A549 (cell line): Measurements from ENCODE around the gene HMCN1. TPM values are rescaled to one million over a fixed set of nuclear protein-coding genes. Genes with fewer than 3 reads are reported as not detected.

Experiments used
- ATAC-seq, 2 experiments: fragments of 200-7000 bp in 1 of 2; fragments of >200 bp in 1 of 2; cut with Nextera tagmentation in 1 of 2; cut with Tn5 transposase in 1 of 2; 3 replicates each; pipeline versions ENCODE4 v1.8.0 to v1.9.1; 2018 to 2020; ENCODE audit warnings: mild to moderate bottlenecking in 1 of 2, moderate library complexity in 1 of 2
- CTCF ChIA-PET: fragments of 300-600 bp; sonication (Branson Sonifier 250); formaldehyde crosslinking; extraction: SDS; loops from one replicate; lab custom pipeline; 2021; ENCODE audit warnings: antibody characterized with exemption, inconsistent platforms; lab: Yijun Ruan, JAX
- POLR2A ChIA-PET: fragments of 350-600 bp; formaldehyde crosslinking; extraction: SDS; loops from one replicate; lab custom pipeline; 2021; ENCODE audit warnings: antibody characterized with exemption, inconsistent platforms; lab: Yijun Ruan, JAX
- DNase-seq, 2 experiments: peaks; one replicate each; pipeline versions ENCODE4 v3.0.0 to v3.0.0-alpha.2; 2011 to 2016; ENCODE audit warnings: low read depth in 1 of 2, low spot score in 1 of 2
- FAIRE-seq: peaks from 2 replicates; lab custom pipeline; 2011; peaks lifted over from hg19 to GRCh38; lab: Jason Lieb, UNC
- H3K27ac ChIP-seq, 2 experiments: fragments of >200 bp; sonication (Bioruptor Twin); formaldehyde crosslinking; 3 replicates each; pipeline ENCODE4 v1.5.1; 2016 to 2017
- H3K4me1 ChIP-seq: fragments of >200 bp; sonication (Bioruptor Twin); formaldehyde crosslinking; 3 replicates; pipeline ENCODE4 v1.6.1; 2016
- H3K4me2 ChIP-seq: fragments of >200 bp; sonication (Bioruptor Twin); formaldehyde crosslinking; 3 replicates; pipeline ENCODE4 v1.6.1; 2016
- H3K4me3 ChIP-seq: fragments of >200 bp; sonication (Bioruptor Twin); formaldehyde crosslinking; 3 replicates; pipeline ENCODE4 v1.5.1; 2016
- H3K9me3 ChIP-seq: fragments of >200 bp; sonication (Bioruptor Twin); formaldehyde crosslinking; 3 replicates; pipeline ENCODE4 v1.6.1; 2016
- ATOH8 ChIP-seq: fragments of 250-450 bp; sonication (Bioruptor Pico); IDR thresholded peaks from 2 replicates; pipeline ENCODE4 v1.5.0; 2020; ENCODE audit warnings: low read depth, mild to moderate bottlenecking, moderate library complexity
- BCL3 ChIP-seq: fragments of >200 bp; sonication (Bioruptor Twin); formaldehyde crosslinking; IDR thresholded peaks from 3 replicates; pipeline ENCODE4 v1.6.1; 2016
- CTCF ChIP-seq: fragments of >200 bp; sonication (Bioruptor Twin); formaldehyde crosslinking; IDR thresholded peaks from 3 replicates; pipeline ENCODE4 v1.5.1; 2016
- E2F6 ChIP-seq: IDR thresholded peaks from 2 replicates; pipeline ENCODE4 v1.6.1; 2012; ENCODE audit warnings: low read depth, borderline replicate concordance
- EHF ChIP-seq: fragments of 250-450 bp; sonication (Bioruptor Pico); IDR thresholded peaks from 2 replicates; pipeline ENCODE4 v1.5.0; 2020; ENCODE audit warnings: mild to moderate bottlenecking
- EP300 ChIP-seq, 2 experiments: fragments of >200 bp; sonication (Bioruptor Twin); formaldehyde crosslinking; IDR thresholded peaks; 2 replicates in 1 of 2; 3 replicates in 1 of 2; pipeline ENCODE4 v1.6.1; 2016 to 2017
- GATA3 ChIP-seq: IDR thresholded peaks from 2 replicates; pipeline ENCODE4 v1.6.1; 2012; ENCODE audit warnings: borderline replicate concordance
- HES2 ChIP-seq: fragments of >200 bp; sonication (Bioruptor Twin); formaldehyde crosslinking; IDR thresholded peaks from 2 replicates; pipeline ENCODE4 v1.6.1; 2016
- HMGXB4 ChIP-seq: fragments of 250-450 bp; sonication (Bioruptor Pico); IDR thresholded peaks from 2 replicates; pipeline ENCODE4 v1.5.0; 2021; ENCODE audit warnings: mild to moderate bottlenecking, moderate library complexity, borderline replicate concordance
- JUN ChIP-seq, 2 experiments: fragments of >200 bp; sonication (Bioruptor Twin); formaldehyde crosslinking; IDR thresholded peaks; 2 replicates in 1 of 2; 3 replicates in 1 of 2; pipeline ENCODE4 v1.6.1; 2016 to 2017
- KDM1A ChIP-seq: fragments of 200-600 bp; sonication (generic); IDR thresholded peaks from 2 replicates; pipeline ENCODE4 v1.6.1; 2016; ENCODE audit warnings: low read depth, mild to moderate bottlenecking
- KDM5A ChIP-seq: fragments of 200-600 bp; sonication (generic); IDR thresholded peaks from 2 replicates; pipeline ENCODE4 v1.6.1; 2016; ENCODE audit warnings: antibody characterized with exemption, mild to moderate bottlenecking
- NPAS2 ChIP-seq: fragments of 250-450 bp; sonication (Bioruptor Pico); IDR thresholded peaks from 2 replicates; pipeline ENCODE4 v1.8.0; 2022; ENCODE audit warnings: mild to moderate bottlenecking, moderate library complexity, borderline replicate concordance
- PBX3 ChIP-seq: IDR thresholded peaks from 2 replicates; pipeline ENCODE4 v1.6.1; 2012
- PHF8 ChIP-seq: fragments of 200-600 bp; sonication (generic); IDR thresholded peaks from 2 replicates; pipeline ENCODE4 v1.6.1; 2016; ENCODE audit warnings: low read depth, mild to moderate bottlenecking, antibody characterized with exemption, moderate library complexity, borderline replicate concordance
- POLR2A ChIP-seq: IDR thresholded peaks from 2 replicates; pipeline ENCODE4 v1.6.1; 2012; ENCODE audit warnings: mild to moderate bottlenecking, low read length
- RAD21 ChIP-seq, 2 experiments: fragments of >200 bp in 1 of 2; sonication (Bioruptor Twin) in 1 of 2; formaldehyde crosslinking in 1 of 2; IDR thresholded peaks in 1 of 2; conservative IDR thresholded peaks in 1 of 2; 2 replicates in 1 of 2; 3 replicates in 1 of 2; pipeline ENCODE4 v1.6.1; 2012 to 2018; ENCODE audit warnings: inconsistent platforms in 1 of 2
- RCOR1 ChIP-seq: fragments of 150-350 bp; IDR thresholded peaks from 2 replicates; pipeline ENCODE4 v1.6.1; 2014; ENCODE audit warnings: antibody characterized with exemption, low read length, low read depth
- RFX5 ChIP-seq: fragments of 450-650 bp; IDR thresholded peaks from 2 replicates; pipeline ENCODE4 v1.7.1; 2014; ENCODE audit warnings: antibody characterized with exemption, mild to moderate bottlenecking, moderate library complexity
- RNF2 ChIP-seq: fragments of 200-600 bp; sonication (generic); IDR thresholded peaks from 2 replicates; pipeline ENCODE4 v1.6.1; 2016; ENCODE audit warnings: low read depth, mild to moderate bottlenecking, antibody characterized with exemption, moderate library complexity, borderline replicate concordance
- TP53 ChIP-seq: fragments of 250-450 bp; sonication (Bioruptor Pico); IDR thresholded peaks from 2 replicates; pipeline ENCODE4 v1.5.0; 2021; ENCODE audit warnings: mild to moderate bottlenecking, moderate library complexity
- ZFP36 ChIP-seq: fragments of 450-650 bp; IDR thresholded peaks from 2 replicates; pipeline ENCODE4 v1.6.1; 2014; ENCODE audit warnings: borderline replicate concordance; ENCODE audit not compliant: partially characterized antibody
- ZNF302 ChIP-seq: fragments of 250-450 bp; sonication (Bioruptor Pico); IDR thresholded peaks from 2 replicates; pipeline ENCODE4 v1.9.0; 2021; ENCODE audit warnings: inconsistent platforms, mild to moderate bottlenecking, moderate library complexity
- WGBS: methylation state at CpG from one replicate; pipeline ENCODE4 v1.1.6; 2017; ENCODE audit errors: missing lambda C conversion rate; 5-methylcytosine and 5-hydroxymethylcytosine counted together
- polyA plus RNA-seq, 4 experiments: library from polyadenylated mRNA; depleted of rRNA in 3 of 4; stranded (reverse); fragments of >200 nt; fragmentation: RNase III in 1 of 4; extraction: RNeasy Plus Mini Kit Qiagen cat#74134 plus additional on column Dnase treatment in 1 of 4; gene quantifications; 2 replicates in 3 of 4; 3 replicates in 1 of 4; pipeline ENCODE4 v1.2.3, GENCODE V29; 2011 to 2017

HMCN1 gene
- polyA plus RNA-seq, 2 of the 4 experiments (the other 2 are of a cell fraction) = 0.03 to 0.06 TPM

- no peak for TF ChIP-seq HMGXB4
- no peak for TF ChIP-seq TP53
- TF ChIP-seq POLR2A = no peak
- no peak for TF ChIP-seq RAD21 (conservative IDR thresholded peaks at IDR 0.05 in 1 of 2, IDR thresholded peaks at IDR 0.05 in 1 of 2)
- no peak for TF ChIP-seq EHF (CRISPR knock-in tag)
- no peak for TF ChIP-seq NPAS2 (CRISPR knock-in tag)
- no peak for TF ChIP-seq KDM1A
- TF ChIP-seq CTCF = no peak
- no peak for TF ChIP-seq E2F6
- TF ChIP-seq RFX5 = no peak
- no peak for TF ChIP-seq RCOR1
- TF ChIP-seq RNF2 = no peak
Measured at GRCh38 chr1:185838111-185838510, 103.9 kb downstream of the HMCN1 start (continued).

- no peak for ATAC-seq
- POLR2A ChIA-PET = no interaction called here
Measured at GRCh38 chr1:185840880-185841279, 106.7 kb downstream of the HMCN1 start.

GRCh38 chr1:185843297-185843869 lies 109.2 kb downstream of the HMCN1 start:
- POLR2A ChIA-PET = no interaction called here
- ATAC-seq (no peak), FAIRE-seq (no peak), DNase-seq (no peak)
- Histone ChIP-seq H3K4me1 (no peaks in the 10 kb centered on the region), H3K4me2 (no peak overlapping the region), H3K27ac (no peak overlapping the region), H3K9me3 (no peaks in the 10 kb centered on the region), H3K4me3 (no peak overlapping the region)
- CTCF ChIA-PET = no interaction called here
- 75% methylated on average over 3 of the region's 3 CpGs for WGBS
- TF ChIP-seq ZNF302 (CRISPR knock-in tag) (no peak), CTCF (no peak), EP300 (IDR thresholded peaks at IDR 0.05) (no peak), GATA3 (no peak), ATOH8 (no peak), HES2 (no peak), ZFP36 (no peak), NPAS2 (CRISPR knock-in tag) (no peak), BCL3 (no peak), KDM5A (no peak)

More at GRCh38 chr1:185840880-185841279, 106.7 kb downstream of the HMCN1 start:
- Histone ChIP-seq H3K4me2 (no peak overlapping the region), H3K9me3 (no peaks in the 10 kb centered on the region), H3K4me3 (no peak overlapping the region), H3K27ac (no peak overlapping the region), H3K4me1 (no peaks in the 10 kb centered on the region)
- DNase-seq = no peak
- CTCF ChIA-PET = interaction anchor here (0.9 kb wide), 1 partner anchor 154 kb away, joined by 4 read pairs; no protein-coding TSS in a partner anchor
- no peak for FAIRE-seq
- TF ChIP-seq ZFP36 (no peak), KDM1A (no peak), PBX3 (no peak), ZNF302 (CRISPR knock-in tag) (no peak), PHF8 (no peak), JUN (IDR thresholded peaks at IDR 0.05) (no peak)
